Right ventricle myocardium inferior (tissue), 1 donor: ENCODE data around the gene ZBED1. TPM values are rescaled to one million over a fixed set of nuclear protein-coding genes. Genes with fewer than 3 reads are reported as not detected.
"Not testable (repeated sequence)": the region's sequence is repeated elsewhere in the genome, so short reads cannot be mapped to it uniquely, and the experiment has no call there.

Experiments used
- ATAC-seq: fragments of 200-7000 bp; cut with Tn5 transposase; one replicate; pipeline ENCODE4 v1.9.1; 2020; ENCODE audit warnings: mild to moderate bottlenecking, moderate library complexity
- DNase-seq: peaks from one replicate; pipeline ENCODE4 v3.0.0; 2021; ENCODE audit errors: missing footprints
- intact Hi-C: fragments of 100-400 bp; cut with DNase I; formaldehyde crosslinking; loops from one replicate; pipeline ENCODE4 v1.11.0; 2022
- total RNA-seq: library from RNA; stranded (reverse); fragmentation: NEBNext Ultra II Directional; extraction: Animal tissue kit (Norgen Biotek cat#: 25700); gene quantifications from one replicate; pipeline ENCODE4 v1.2.1, GENCODE V29; 2021
- donor health status: DM: no; HTN: yes; CAD: no; lungs with severe emphysema.

ZBED1 gene
- total RNA-seq, 1 donor from 2014 or later: 64.8 TPM

DNA sequence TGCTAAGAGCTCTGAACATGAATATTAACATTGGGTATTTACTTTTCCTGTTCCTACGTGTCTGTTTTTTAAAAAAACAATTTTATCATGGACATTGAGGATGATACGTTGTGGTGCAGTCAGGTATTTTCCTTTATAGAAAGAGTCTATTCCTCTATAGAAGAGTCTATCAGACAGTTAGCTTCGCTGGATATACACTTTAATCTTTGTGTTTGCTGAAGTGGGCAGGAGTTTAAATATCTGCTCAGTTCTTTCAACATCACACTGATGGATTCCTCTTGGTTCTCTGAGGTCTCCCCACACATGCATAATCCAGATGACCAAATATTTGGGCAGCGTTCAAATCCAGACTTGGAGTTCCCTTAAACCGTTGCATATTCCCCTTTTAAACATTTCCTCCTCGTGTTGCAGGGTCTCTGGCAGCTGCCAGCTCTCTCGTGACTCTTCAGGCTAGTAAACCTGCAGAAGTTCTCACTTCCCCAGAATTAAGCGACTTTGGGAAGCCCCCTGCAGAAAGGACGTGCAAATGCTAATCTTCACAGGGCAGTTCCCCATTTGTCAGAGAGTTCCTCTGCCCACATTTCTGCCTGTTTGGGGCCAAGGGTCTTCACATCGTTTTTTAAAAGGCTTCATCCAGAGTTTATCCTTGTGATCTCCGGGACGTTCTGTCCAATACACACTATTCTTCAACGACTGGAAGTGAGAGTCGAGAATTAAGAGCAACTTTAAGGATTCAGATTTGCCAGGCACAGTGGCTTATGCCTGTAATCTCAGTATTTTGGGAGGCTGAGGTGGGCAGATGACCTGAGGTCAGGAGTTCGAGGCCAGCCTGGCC is 20.5 kb upstream of the ZBED1 start:
- intact Hi-C loops: no loop called here

DNA sequence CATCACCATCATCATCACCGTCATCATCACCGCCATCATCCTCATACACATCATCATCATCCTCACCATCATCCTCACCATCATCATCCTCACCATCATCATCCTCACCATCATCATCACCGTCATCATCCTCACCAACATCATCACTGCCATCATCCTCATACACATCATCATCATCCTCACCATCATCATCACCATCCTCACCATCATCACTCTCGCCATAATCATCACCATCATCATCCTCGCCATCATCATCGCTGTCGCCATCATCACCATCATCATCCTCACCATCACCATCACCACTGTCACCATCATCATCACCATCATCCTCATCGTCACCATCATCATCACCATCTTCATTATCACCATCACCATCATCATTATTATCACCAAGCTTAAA is 19.8 kb upstream of the ZBED1 start:
- DNase-seq: no peak
- ATAC-seq: no peak
- intact Hi-C loops: no loop called here

More for the DNA sequence above, 20.5 kb upstream of the ZBED1 start:
- ATAC-seq (peak; percentile 72), DNase-seq (no peak)

DNA sequence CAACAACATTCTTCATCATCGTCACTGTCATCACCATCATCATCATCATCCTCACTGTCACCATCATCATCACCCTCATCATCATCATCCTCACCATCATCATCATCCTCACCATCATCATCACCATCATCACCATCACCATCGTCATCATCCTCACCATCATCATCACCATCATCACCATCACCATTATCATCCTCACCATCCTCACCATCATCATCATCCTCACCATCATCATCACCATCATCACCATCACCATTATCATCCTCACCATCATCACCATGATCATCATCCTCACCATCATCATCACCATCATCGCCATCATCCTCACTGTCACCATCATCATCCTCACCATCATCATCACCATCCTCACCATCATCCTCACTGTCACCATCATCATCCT is 18.9 kb upstream of the ZBED1 start:
- ATAC-seq, intact Hi-C loops, DNase-seq: not testable (repeated sequence)

DNA sequence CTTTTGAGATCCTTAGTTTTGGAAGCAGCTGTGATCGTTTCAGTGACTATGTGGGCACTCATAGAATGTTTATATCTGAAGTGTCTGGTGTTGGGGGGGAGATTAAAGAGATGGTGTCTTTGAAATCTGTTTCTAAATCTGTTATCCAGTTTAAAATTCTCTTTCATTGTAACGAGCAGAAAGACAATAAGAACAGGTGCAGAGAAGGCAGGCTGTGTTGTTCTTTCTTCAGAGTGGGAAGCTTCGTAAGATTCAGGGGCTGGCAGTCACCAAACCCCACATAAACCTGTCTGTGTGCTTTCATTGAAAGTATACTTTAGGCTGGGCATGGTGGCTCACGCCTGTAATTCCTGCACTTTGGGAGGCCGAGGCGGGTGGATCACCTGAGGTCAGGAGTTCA is 16.3 kb upstream of the ZBED1 start:
- intact Hi-C loops: no loop called here
- ATAC-seq: no peak
- DNase-seq: no peak

DNA sequence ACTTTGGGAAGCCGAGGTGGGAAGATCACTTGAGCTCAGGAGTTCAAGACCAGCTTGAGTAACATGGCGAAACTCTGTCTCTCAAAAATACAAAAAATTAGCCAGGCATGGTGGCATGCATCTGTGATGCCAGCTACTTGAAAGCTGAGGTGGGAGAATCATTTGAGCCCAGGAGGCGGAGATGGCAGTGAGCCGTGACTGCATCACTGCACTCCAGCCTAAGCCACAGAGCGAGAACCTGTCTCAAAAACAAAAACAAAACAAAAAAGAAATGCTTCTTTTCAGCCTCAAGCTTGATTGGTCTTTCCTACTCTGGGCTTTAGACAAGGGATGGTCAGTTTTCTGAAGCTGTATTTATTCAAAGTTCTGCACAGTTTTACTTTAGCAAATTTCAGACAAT is 15.8 kb upstream of the ZBED1 start:
- intact Hi-C loops: no loop called here
- no peak for DNase-seq
- no peak for ATAC-seq

GRCh38 chrX:2514131-2514530 is 13.4 kb upstream of the ZBED1 start:
- intact Hi-C loops: no loop called here
- ATAC-seq (no peak), DNase-seq (no peak)

- intact Hi-C loops: no loop called here
- DNase-seq (no peak), ATAC-seq (no peak)
Measured at GRCh38 chrX:2513121-2513664, 12.4 kb upstream of the ZBED1 start.

- DNase-seq: no peak
- no peak for ATAC-seq
- intact Hi-C loops: no loop called here
Measured at GRCh38 chrX:2512501-2512900, 11.7 kb upstream of the ZBED1 start.

DNA sequence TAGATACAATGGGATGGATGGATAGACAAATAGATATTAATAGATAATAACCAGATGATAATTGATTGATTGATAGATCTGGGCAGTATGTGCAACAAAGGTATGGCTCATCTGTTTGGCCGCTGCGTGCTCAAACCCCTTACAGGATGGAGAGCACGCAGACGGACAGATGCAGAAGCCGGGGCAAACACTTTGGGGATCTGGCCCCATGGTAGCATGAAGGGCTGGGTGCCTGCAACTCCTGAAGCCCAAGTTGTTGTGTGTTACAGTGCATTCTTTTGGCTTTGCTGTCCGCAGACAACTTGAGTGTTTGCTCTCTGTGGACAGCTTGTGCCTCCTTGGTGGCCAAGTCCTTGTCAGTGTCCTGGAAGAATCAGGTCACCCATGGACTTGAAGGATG is 10.6 kb upstream of the ZBED1 start:
- DNase-seq: no peak
- ATAC-seq: no peak
- intact Hi-C loops: no loop called here

- no peak for DNase-seq
- intact Hi-C loops: no loop called here
Measured at GRCh38 chrX:2508648-2509335, 8.0 kb upstream of the ZBED1 start.

DNA sequence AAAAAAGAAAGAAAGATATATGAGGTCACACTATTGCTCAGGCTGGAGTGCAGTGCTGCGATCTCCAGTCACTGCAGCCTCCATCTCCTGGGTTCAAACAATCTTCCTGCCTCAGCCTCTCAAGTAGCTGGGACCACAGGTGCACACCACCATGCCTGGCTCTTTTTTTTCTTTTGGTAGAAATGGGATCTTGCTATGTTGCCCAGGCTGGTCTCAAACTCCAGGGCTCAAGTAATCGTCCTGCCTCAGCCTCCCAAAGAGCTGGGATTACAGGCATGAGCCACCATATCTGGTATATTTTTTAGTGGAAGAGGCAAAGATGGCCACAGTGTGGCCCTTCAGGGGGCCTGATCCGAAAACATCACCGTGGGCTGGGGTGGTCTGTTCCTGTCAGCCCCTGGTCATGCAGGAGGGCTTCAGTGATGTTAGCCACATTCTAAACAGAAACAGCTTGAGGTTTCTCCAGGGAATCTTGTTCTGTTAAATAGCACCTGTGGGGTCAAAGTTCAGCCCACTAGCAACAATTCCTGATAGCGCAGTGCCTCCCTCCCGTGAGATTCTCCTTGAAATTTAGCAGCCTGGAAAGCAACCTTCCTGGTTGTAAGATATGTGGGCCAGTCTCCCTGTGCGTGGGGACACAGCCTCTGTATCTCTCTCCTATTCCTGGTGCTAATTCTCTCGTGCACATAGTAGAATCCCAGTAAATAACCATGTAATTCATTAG is 7.3 kb upstream of the ZBED1 start:
- intact Hi-C loops: no loop called here
- ATAC-seq: no peak
- DNase-seq: no peak

More at GRCh38 chrX:2508648-2509335, 8.0 kb upstream of the ZBED1 start:
- no peak for ATAC-seq

DNA sequence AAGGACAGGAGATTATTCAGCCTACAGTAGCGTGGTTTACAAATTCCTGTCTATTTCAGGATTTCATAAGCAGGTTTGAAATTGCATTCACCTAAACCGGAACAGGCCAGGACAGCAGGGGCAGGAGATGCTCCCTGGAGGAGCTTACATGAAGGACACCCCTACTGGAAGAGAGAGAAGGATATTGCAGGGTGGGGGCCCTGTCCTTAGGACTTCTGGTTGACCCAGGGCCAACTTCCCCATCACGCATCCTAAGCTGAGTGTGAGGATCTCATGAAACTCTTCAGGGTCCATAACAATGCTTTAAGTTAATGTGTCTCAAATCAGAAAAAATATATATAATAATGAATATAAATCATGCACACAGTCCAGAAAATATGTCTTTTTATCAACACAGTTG is 6.4 kb upstream of the ZBED1 start:
- ATAC-seq: no peak
- intact Hi-C loops: no loop called here
- DNase-seq: no peak

DNA sequence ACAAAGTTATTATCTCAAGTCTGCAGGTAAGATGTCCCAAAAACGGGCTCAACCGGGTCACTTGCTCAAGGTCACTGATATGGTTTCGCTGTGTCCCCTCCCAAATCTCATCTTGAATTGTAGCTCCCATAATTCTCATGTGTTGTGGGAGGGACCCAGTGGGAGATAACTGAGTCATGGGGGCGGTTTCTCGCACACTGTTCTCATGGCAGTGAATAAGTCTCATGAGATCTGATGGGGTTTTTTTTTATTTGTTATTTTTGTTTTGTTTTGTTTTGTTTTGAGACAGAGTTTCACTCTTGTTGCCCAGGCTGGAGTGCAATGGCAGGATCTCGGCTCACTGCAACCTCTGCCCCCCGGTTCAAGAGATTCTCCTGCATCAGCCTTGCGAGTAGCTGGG is 4.6 kb upstream of the ZBED1 start:
- intact Hi-C loops, DNase-seq, ATAC-seq: not testable (repeated sequence)

DNA sequence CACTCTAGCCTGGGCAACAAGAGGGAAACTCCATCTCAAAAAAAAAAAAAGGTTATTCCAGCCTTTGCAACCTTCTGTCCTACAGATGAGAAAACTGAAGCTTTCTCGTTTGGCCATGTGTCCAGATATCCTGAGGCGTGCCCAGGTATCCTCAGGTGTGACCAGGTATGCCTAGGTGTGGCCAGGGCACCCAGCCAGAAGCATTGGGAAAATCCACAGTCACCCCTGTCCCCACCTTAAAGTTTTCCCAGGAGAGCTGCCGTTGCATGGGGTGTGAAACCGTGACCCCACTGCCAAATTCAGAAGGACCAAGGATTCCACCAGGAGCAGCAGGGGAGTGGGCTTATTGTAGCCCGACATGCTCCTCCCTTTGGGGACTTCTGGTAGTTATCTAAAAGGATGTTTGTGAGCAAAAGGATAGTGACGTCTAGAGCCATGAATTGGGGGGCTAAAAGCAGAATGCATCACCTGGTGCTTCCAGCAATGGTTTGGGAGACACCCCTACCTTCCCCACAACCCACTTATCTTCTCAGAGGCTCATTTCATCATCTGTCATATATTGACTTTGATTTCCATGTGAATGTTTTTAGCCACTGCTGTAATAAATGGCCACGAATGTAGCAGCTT is 4.0 kb upstream of the ZBED1 start:
- ATAC-seq: no peak
- intact Hi-C loops: no loop called here

GRCh38 chrX:2503591-2504500 is 3.1 kb upstream of the ZBED1 start:
- no peak for ATAC-seq
- DNase-seq: no peak
- intact Hi-C loops: no loop called here

More for the DNA sequence above, 4.0 kb upstream of the ZBED1 start:
- DNase-seq: no peak

GRCh38 chrX:2502668-2503519 is 2.1 kb upstream of the ZBED1 start:
- no peak for ATAC-seq
- DNase-seq: no peak
- intact Hi-C loops: no loop called here

DNA sequence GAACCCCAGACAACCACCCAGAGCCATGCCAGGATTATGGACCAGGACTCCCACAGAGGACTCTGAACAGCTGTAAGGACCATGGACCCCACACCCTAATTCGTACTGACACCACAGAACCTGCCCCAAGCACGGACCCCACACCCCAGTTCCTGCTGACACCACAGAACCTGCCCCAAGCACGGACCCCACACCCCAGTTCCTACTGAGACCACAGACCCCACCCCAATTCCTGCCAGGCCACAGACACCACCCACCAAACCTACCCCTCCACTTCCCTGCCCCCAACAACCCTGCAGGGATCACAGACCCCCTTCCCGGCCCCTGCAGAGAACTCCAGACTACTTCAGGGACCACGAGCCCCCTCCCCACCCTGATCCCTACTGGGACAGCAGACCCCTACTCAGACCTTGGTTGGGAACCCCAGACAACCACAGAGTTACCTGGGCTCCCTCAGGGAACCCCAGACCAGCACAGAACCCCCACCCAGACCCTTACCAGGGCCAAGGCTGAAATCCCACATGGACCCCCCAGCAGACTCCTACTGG is 1.4 kb upstream of the ZBED1 start:
- intact Hi-C loops: no loop called here
- no peak for ATAC-seq

More for the DNA sequence above, 1.4 kb upstream of the ZBED1 start:
- no peak for DNase-seq
